GM19240 (cell line): Measurements from ENCODE around the gene TBX20.

Experiments used
- DNase-seq: peaks from one replicate; pipeline ENCODE4 v3.0.0; 2011; ENCODE audit warnings: low spot score; ENCODE audit not compliant: insufficient read length

Gene TBX20, protein sequence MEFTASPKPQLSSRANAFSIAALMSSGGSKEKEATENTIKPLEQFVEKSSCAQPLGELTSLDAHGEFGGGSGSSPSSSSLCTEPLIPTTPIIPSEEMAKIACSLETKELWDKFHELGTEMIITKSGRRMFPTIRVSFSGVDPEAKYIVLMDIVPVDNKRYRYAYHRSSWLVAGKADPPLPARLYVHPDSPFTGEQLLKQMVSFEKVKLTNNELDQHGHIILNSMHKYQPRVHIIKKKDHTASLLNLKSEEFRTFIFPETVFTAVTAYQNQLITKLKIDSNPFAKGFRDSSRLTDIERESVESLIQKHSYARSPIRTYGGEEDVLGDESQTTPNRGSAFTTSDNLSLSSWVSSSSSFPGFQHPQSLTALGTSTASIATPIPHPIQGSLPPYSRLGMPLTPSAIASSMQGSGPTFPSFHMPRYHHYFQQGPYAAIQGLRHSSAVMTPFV

DNA sequence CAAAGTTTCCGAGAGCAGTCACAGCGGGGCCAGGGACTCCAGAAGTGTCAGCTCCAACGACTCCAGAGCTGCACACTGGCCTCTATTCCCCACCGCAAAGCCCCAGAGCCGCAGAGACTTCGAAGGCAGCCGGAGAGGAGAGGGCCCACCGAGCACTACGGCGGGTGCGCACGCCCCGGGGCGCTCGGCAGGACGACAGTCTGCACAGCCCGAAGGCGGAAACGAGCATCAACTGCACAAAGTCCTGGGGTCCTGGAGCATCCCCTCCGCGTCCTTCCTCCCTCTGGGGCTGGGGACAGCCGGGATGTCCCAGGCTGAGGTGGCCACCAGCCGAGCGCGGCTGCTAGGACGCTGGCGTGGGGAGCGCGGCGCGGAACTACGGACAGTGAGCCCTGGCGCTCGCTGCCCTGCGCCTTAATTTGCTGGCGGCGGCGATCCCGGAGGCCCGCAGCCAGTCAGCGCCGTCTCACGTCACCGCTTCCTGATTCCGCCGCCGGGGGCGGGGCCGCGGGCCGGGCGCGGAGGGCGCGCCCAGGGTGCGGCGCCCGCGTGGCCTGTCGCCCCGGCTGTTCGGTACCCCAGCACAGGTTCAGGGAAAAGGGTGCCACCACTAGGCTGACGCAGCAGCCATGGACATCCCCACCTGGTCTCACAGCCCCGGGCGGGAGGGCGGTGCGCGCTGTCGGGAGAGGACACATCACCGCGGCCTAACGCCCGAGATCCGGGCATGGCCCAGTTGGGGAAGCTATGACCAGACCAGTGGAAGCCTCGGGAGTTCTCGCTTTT, at the start of gene TBX20:
TBX20 (minus strand) TSS at position 391 of the 786 bp plus-strand sequence. CDS start 480 bp downstream, outside the sequence.
- DNase-seq: no peak

DNA sequence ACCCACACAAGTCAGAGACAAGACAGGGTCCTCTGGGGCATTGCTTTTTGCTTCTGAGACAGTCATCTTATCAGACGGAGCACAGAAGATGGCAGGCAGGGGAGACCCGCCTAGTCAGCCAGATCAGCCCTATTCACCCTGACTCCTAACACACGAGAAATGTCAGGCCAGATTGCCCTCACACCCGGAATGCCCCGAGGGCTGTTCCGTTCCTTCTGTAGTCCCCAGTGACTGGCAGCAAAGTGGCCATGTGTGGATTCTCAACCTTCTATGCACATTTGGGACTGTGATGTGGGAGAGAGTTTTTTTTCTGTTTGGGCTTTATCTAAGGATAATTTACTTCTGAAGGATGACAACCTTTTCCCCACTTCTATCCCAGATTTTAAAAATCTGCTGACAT, 35.5 kb upstream of the TBX20 start:
- DNase-seq: no peak

DNA sequence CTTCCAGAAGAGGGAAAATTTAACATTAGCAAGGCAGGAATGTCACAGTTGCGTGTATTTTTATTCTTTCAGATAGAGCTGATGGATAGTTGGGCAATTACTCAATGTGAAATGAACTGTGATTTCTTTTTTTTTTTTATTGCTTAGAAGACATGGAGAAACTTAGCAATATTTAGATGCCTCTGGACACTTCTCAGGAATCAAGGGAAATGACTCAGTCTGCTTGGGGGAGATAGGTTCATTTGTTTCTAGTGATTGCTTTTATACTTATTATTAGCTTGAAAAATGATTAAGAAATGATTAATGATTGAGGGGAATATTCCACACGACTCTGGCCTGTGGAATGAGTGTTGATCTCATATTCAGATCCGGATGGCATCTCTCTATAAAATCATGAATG, 33.1 kb upstream of the TBX20 start:
- no peak for DNase-seq

DNA sequence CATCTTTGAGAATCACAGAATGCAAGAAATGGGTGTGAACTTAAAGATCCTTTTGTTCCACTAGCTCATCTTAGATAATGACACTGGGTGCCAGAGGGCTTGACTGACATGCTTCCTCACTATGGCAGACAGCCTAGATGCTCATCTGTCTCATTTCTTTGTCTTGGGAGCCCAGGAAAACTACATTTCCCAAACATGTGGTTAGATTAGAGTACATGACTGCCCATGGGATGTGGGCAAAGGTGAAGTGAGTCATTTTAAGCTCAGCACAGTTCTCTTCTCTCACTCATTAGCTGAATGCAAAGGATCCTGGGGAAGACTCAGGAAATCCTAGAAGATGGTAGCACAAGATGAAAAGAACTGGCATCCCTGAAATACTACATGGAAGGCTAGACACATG, 32.5 kb upstream of the TBX20 start:
- no peak for DNase-seq

DNA sequence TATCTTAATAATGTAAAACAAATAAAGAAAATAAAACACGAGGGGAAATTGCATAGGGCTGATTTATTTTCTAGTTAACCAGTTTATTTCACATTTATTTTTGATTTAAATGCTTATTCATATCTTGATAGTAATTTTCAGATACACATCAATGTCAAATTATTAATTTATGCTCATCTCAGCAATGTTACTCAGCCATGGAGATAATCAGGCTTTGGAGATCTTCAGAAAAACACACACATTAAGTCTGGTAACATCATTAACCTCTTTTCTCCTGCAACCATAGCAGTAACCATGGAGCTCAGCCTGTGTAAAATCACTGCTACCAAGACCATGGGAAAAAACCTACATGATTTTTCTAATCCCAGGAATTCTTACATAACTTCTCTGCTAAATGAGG, 31.9 kb upstream of the TBX20 start:
- no peak for DNase-seq

DNA sequence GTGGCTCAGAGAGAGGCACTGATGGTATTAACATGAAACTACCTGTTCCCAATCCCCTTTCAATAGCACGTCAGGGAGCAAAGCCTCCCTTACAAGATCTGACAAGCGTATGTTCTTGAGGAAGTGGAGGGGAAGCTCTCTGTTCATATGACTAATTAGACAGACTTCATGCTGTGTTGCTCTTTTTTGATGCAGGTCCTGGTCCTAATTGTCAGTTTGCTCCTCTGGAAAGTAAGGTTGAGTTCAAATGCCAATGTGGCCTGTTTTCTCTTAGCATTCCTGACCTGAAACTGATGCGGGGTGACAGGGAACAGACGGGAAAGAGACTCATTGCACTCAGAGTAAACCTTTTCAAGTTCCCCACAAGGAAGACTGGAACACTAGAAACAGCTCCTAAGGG, 27.0 kb upstream of the TBX20 start:
- DNase-seq: no peak

DNA sequence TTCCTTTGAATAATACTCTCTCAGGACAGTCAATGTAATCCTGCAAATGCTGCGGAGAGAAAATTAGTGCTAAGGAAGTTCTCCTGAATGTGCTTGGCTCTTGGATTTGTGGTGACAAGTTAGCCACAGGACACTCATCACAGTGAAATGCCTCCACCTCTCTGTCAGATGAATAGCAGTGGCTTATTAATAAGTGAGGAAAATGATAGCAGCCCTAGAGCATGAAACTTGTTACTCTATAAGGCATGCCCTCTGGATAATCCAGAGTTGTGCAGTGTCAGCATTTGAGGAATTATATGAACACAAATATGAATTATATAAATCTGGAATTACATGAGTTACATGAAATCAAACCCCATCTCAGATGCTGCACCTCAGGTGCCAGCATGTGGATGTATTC, 23.5 kb upstream of the TBX20 start:
- DNase-seq: no peak

DNA sequence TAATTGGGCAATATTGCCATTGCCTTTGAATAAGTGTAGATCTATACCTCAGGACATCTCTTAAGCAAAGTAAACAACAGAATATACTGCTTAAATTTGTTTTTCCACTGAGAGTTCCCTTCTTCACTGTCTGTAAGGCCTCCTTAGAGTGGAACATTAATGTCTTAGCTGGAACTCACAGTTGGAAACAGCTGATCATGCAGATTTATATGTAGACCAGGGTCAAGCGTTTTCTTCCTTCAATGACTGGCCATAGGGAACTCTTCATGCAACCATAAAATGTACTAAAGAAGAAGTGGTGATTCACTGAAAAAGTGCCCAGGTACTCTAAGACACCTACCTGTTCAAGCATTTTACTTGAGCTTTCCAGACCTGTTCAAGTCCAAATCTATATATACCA, 18.3 kb upstream of the TBX20 start:
- DNase-seq: no peak

DNA sequence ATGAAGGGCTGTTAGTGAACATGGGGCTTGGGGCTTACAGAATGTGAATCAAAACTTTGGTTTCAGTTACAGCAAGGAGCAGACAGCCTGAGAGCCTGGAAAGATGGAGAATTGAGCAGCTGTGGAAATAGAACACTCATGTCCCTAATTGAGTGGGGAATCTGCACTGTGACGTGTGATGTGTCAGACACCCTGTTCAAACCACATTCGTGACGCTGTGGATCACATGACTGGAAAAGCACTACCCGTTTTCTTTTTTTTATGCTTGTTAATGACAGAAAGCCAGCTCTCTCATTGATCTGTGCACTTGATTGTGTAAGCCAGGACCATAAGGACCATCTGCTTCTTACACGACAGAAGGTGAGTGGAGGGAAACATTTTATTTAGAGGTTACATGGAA, 15.1 kb upstream of the TBX20 start:
- no peak for DNase-seq

DNA sequence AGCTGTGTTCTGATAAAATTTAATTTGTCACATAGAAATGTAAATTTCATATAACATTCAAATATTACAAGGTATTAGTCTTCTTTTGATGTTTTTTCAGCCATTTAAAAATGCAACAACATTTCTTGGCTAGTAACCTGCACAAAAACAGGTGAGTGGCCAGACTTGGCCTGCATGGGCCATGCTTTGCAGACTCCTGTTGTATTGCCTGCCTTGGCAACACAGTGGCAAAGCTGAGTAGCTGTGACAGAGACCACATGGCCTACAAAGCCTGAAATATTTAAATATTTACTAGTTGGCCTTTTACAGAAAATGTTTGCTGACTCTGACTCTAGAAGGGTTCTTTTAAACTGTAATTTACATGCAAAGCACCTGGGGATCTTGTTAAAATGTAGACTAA, 13.5 kb upstream of the TBX20 start:
- DNase-seq: no peak

DNA sequence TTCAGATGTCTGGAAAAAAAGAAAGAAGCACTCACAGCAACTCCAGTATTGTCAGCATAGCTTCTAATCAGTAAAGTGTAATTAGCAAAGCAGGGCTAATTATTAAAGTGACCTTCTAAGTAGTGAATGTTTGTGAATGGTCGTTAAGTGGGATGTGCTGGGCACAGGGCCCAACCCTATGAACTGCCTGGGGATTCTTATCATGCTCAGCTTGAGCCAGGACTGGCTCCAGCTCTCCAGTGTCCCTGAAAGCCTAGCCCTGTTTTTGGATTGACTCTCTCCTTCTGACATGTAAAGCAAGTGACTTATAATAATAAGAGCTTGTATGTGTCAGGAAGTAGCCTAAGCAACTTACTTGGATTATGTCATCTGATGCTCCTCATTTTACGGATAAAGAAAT, 9.5 kb upstream of the TBX20 start:
- DNase-seq: no peak

DNA sequence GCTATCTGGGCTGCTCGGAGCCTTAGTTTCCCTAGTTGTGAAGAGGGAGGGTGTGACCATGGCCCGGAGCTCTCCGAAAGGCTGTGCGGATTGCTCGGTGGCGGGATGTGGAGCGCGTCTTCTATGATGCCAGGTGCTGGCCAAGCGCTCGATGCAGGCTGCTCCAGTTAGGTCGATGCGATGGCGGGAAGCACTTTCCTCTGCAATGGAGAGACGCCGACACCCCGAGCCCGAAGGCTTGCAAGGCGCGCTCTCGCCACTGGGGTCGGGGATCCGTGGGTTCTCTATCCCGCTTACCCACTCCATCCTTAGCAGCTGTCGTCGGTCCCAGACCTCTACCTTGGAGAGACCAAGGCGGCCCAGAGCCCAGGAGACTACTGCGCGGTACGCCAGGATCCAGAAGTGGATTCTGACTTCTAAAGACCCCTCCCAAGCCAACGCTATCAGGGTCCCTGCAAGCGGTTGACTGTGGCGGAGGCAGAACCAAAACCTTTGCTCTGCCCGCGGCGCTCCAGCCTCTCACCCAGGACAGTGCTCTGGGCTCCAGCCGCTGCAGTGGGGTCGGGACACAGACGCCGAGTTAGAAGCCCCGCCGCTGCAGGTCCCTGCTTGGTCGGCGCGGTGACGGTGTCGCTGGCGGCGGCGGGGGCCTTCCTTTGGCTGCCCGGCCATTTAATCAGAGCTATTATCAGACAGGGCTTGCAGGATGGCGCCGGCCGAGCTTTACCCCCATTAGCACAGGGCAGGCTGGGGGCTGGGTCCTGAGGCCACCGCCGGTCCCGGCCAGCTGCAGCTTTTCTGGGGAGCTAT, 7.8 kb upstream of the TBX20 start:
- DNase-seq: no peak

DNA sequence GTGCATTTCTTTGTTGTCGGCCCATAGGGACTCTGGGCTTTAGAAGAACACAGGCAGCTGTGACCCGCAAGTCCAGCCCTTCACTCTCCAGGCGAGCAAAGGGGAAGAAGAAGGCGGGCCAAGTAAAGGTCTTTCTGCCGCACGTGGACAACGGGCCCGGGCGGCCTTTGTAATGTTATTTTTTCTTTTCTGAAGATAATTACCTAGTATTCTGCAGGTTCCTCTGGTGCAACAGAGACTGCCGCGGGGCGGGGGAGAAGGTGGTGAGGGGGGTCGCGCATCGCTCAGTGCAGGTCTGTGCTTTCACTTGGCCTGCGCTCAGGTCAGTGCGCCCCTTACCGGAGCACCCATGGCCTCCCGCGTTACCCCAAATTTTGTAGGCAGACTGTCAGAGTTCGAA, 7.1 kb upstream of the TBX20 start:
- DNase-seq: no peak

DNA sequence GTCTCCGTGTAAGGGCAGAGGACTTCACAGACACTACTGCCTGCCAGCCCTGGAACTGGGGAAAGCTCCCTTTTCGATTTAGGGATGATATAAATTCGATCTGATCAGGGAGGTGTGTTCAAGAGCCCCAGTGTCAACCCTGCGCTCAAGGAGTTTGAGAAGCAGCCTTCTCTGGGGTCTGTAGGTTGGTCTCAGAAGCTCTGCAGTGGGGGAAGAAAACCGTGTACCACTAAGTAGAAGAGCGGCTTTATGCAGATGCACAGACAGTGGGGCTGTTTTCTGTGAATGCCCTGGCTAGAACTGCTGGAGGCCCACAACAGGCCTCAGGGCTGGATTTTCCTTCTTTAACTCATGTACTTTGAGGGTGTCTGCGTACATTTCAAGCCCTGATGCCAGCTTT, 6.3 kb upstream of the TBX20 start:
- no peak for DNase-seq

DNA sequence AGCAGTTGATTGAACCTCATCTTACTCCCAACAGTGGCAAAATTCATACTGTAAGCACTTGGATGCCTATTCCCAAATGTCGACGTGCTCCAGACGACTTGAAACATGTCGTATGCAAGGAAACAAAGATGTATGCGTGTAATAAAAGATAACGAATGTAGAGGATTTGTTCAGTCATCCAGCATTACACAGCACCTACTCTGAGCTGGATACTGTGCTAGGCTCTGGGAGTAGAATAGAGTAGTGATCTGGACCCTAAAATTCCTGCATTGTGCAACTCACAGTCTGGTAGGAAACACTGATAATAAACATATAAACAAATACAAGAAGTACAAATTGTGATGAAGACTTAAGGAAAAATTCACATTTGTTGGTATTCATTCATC, 5.6 kb upstream of the TBX20 start:
- no peak for DNase-seq

DNA sequence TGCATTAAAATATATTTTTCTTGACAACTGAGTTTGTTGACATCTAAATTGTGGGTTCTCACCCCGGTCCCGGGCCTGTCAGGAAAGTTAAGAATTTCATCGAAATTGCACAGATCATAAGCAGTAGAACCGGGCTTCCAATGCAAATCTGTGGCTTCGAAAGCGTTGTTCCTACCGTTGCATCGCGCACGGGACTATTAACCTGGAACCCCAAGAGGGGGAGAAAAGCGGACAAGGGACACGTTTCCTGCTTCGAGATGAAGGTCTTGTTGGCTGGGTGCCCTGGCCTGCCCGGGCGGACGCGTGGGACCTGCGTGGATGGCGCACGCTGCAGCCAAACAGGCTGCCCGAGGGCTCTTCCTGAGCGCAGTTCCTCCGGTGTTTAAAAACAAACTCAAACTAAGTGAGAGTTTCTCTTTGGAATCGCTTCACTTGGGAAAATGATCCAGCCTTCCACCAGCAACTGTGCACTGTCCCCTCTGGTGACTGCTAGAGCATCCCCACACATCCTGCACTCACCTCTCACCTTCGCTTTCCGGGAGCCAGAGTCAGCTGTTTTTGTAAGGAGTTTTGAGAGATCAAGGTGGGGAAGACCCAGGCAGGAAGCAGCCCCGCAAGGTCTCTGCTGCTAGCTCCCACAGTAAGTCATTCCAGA, 5.1 kb upstream of the TBX20 start:
- DNase-seq: no peak

DNA sequence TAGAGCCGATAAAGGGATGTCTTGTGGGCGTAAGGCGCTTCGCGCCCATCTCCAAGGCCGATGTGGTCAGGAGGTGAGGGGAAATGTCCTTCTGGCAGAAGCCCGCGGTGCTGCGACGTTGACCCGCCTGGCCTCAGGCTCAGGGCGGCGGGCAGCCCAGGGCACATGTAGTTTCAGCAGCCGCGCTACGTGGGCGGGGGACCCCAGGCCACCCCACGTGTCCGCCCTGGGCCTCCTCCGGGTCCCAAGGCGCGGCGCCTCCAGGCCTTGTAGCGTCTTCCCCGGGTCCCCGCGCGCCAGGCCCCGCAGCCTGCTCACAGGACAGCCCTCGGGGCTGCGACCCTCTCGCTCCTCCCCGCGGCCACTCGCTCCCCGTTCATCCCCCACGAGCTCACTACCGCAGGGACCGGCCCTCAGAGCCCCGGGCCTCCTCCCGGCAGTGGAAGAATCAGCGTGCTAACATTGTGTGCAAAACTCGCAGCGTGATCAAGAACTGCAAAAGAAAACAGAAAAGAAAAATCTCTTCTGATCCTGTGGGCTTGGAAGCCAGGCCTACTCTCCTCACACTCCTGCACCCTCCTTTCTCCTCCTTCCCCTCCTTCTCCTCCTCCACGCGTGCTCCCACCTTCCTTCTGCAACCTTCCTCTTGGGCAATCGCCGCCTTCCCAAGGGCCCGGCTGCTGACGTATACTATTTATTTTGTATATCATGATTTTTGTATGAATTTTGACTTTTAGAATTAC, 4.4 kb upstream of the TBX20 start:
- DNase-seq: no peak

DNA sequence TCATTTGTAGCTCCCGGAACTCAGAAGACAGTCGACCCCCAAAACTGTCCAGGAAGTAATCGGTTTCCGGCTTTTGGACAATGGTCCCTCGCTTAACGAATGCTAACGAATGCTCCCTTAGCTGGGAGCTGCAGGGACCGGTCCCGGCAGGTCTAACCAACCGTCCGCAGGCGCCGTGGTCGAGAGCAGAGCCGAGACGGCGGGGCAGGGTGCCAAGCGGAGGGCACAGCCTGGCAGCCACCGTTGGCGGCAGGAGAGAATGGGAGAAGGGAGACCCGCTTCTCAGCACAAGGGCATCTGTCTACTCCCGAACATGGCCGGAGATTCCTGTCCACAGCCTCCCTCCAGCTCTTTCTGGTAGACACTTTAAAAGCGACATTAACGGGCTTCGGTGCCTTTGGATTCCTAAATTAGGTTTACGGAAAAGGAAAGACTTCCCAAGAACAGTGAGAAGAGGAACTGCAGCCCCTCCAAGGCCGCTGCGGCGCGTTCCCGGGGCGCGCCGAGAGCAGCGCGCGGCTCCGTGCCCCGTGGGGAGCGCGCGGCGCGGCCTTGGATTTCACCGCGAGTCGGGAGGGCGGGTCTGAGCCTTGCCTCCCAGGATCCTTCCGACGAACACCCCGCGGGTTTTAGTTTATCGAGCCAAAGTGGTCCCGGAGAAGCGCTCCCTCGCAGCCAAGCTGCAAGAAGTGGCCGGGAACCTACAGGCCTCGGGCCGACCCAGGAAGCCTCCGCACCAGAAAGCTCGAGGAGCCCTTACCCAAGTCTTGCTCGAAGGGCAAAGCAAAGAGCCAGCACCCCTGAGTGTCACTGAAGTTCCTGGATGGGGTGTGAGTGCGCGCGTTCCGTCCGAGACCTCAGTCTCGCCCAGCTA, 3.6 kb upstream of the TBX20 start:
- DNase-seq: no peak

DNA sequence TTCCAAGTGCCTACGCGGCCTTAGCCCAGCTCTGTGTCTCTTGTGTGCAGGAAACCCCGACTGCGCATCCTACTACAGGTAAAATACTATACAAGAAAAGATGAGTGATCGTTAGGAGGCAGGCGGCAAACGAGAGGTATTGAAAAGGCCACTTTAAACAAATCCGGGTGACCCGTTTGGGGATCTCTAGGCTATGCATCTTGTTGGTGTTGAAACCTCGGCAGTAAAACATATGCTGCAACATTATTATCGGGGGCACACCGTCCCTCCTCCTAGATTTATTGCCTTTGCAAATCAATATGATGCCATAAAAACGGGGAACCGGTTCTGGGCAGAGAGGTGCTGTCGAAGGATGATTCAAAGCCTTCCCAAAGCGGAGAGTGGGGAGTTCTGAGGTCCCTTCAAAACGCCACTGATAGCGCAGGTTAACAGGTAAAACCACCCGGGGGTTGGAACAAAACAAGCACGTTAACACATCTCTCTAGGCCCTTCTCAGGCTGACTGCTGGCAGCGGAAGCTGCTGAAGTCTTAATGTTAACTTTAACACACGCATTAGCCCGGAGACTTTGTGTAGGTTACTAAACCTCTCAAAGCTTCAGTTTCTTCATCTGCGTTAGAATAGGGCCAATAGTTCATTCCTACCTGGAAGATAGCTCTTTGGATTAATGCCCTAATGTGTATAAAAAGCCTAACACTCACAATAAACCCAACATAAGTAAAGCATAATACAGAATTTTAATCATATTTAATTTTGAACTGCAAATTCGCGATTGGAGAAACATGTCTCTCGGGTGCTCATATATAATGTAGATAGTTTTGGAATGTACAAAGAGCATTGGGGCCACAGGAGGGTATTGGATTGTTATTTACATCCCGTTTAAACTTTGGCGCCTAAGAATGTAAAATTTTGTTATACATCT, 2.6 kb upstream of the TBX20 start:
- DNase-seq: no peak
